H1 (cell line): ENCODE results near the gene DOCK11. TPM values are rescaled to one million over a fixed set of nuclear protein-coding genes. Genes with fewer than 3 reads are reported as not detected.

Source experiments
- CTCF ChIA-PET: fragments of 300-600 bp; sonication (Branson Sonifier 250); formaldehyde crosslinking; loops from one replicate; lab custom pipeline; 2021; ENCODE audit not compliant: partially characterized antibody; lab: Charles Lee
- POLR2A ChIA-PET: fragments of 300-600 bp; sonication (Branson Sonifier 250); formaldehyde crosslinking; loops from one replicate; lab custom pipeline; 2021; ENCODE audit warnings: inconsistent platforms; ENCODE audit not compliant: partially characterized antibody; lab: Charles Lee
- DNase-seq, 2 experiments: peaks; one replicate each; pipeline versions ENCODE4 v3.0.0 to v3.0.0-alpha.2; 2010 to 2022; ENCODE audit warnings: low spot score in 2 of 2, low read depth in 1 of 2, mixed read lengths in 1 of 2
- FAIRE-seq: peaks from 2 replicates; lab custom pipeline; 2011; peaks lifted over from hg19 to GRCh38; lab: Jason Lieb, UNC
- H2AFZ ChIP-seq: 2 replicates; pipeline ENCODE4 v1.8.1; 2012; ENCODE audit warnings: low read length, inconsistent platforms
- H2AK5ac ChIP-seq: 2 replicates; pipeline ENCODE4 v1.6.1; 2013; ENCODE audit warnings: low read depth, low read length
- H2BK120ac ChIP-seq: replicated peaks from 2 replicates; pipeline ENCODE3; 2013; ENCODE audit warnings: low read depth, low read length, inconsistent platforms
- H2BK12ac ChIP-seq: 2 replicates; pipeline ENCODE4 v1.6.1; 2013; ENCODE audit warnings: low read depth, low read length
- H2BK15ac ChIP-seq: 2 replicates; pipeline ENCODE4 v1.6.1; 2013; ENCODE audit warnings: low read length
- H2BK20ac ChIP-seq: 2 replicates; pipeline ENCODE4 v1.6.1; 2013; ENCODE audit warnings: low read length
- H2BK5ac ChIP-seq: 2 replicates; pipeline ENCODE4 v1.6.1; 2013; ENCODE audit warnings: low read depth, low read length
- H3K14ac ChIP-seq: 2 replicates; pipeline ENCODE4 v1.6.1; 2013; ENCODE audit warnings: inconsistent platforms; ENCODE audit not compliant: insufficient read length
- H3K18ac ChIP-seq: 2 replicates; pipeline ENCODE4 v1.6.1; 2013; ENCODE audit warnings: low read length; ENCODE audit errors: extremely low read depth
- H3K23ac ChIP-seq: 2 replicates; pipeline ENCODE4 v1.6.1; 2013; ENCODE audit warnings: inconsistent platforms; ENCODE audit not compliant: insufficient read length
- H3K23me2 ChIP-seq: 2 replicates; pipeline ENCODE4 v1.6.1; 2013; ENCODE audit warnings: low read depth, low read length
- H3K27ac ChIP-seq: 2 replicates; pipeline ENCODE4 v1.6.1; 2011; ENCODE audit warnings: low read depth, low read length, inconsistent platforms
- H3K27me3 ChIP-seq, 4 experiments: replicated peaks in 1 of 4; 1 replicate in 1 of 4; 2 replicates in 3 of 4; pipeline versions ENCODE4 v1.6.1 to v1.8.1; 2011 to 2013; ENCODE audit warnings: low read length in 3 of 4, mild to moderate bottlenecking in 3 of 4, inconsistent platforms in 2 of 4, mixed read lengths in 2 of 4, moderate library complexity in 1 of 4; ENCODE audit not compliant: control insufficient read depth in 3 of 4, insufficient read depth in 3 of 4; ENCODE audit errors: extremely low read depth in 1 of 4
- H3K36me3 ChIP-seq, 4 experiments: 2 replicates each; pipeline versions ENCODE4 v1.6.1 to v1.8.1; 2011 to 2013; ENCODE audit warnings: mild to moderate bottlenecking in 4 of 4, low read length in 3 of 4, moderate library complexity in 2 of 4, control low read depth in 1 of 4, inconsistent platforms in 1 of 4; ENCODE audit not compliant: insufficient read depth in 4 of 4, control insufficient read depth in 2 of 4
- H3K4ac ChIP-seq: replicated peaks from 2 replicates; pipeline ENCODE3; 2013; ENCODE audit warnings: low read length, low read depth, mixed read lengths, inconsistent platforms; ENCODE audit not compliant: insufficient read length
- H3K4me1 ChIP-seq, 4 experiments: replicated peaks in 1 of 4; 1 replicate in 1 of 4; 2 replicates in 3 of 4; pipeline versions ENCODE4 v1.6.1 to v1.8.1; 2011 to 2013; ENCODE audit warnings: low read length in 3 of 4, inconsistent platforms in 2 of 4, mixed read lengths in 1 of 4; ENCODE audit not compliant: insufficient read depth in 4 of 4, control insufficient read depth in 3 of 4
- H3K4me2 ChIP-seq, 2 experiments: 2 replicates each; pipeline versions ENCODE4 v1.6.1 to v1.8.1; 2011 to 2013; ENCODE audit warnings: low read depth in 2 of 2, low read length in 2 of 2, control low read depth in 1 of 2, inconsistent platforms in 1 of 2, mild to moderate bottlenecking in 1 of 2; ENCODE audit not compliant: insufficient read depth in 1 of 2
- H3K4me3 ChIP-seq, 4 experiments: fragments of 200-600, 300-600 bp in 1 of 4; sonication (generic), shearing (Covaris generic), sonication (Bioruptor Twin) in 1 of 4; 2 replicates each; pipeline versions ENCODE4 v1.5.1 to v1.8.1; 2011 to 2016; ENCODE audit warnings: low read length in 4 of 4, low read depth in 3 of 4, control low read depth in 2 of 4, inconsistent platforms in 2 of 4, mild to moderate bottlenecking in 2 of 4, mixed read lengths in 1 of 4, moderate library complexity in 1 of 4; ENCODE audit not compliant: insufficient read depth in 2 of 4; ENCODE audit errors: extremely low read depth in 1 of 4
- H3K56ac ChIP-seq: replicated peaks from 2 replicates; pipeline ENCODE3; 2013; ENCODE audit warnings: low read depth, mild to moderate bottlenecking, mixed read lengths, low read length, inconsistent platforms; ENCODE audit not compliant: insufficient read length
- H3K79me1 ChIP-seq: 2 replicates; pipeline ENCODE4 v1.6.1; 2013; ENCODE audit warnings: low read depth, low read length, control low read depth
- H3K79me2 ChIP-seq, 2 experiments: 2 replicates each; pipeline versions ENCODE4 v1.6.1 to v1.8.1; 2012 to 2013; ENCODE audit warnings: low read length in 2 of 2, mild to moderate bottlenecking in 2 of 2, inconsistent platforms in 1 of 2; ENCODE audit not compliant: insufficient read depth in 2 of 2, control insufficient read depth in 1 of 2
- H3K9ac ChIP-seq, 4 experiments: replicated peaks in 1 of 4; 1 replicate in 1 of 4; 2 replicates in 3 of 4; pipeline versions ENCODE4 v1.6.1 to v1.8.1; 2011 to 2013; ENCODE audit warnings: low read depth in 3 of 4, low read length in 3 of 4, control low read depth in 2 of 4, mild to moderate bottlenecking in 2 of 4, moderate library complexity in 2 of 4, inconsistent platforms in 1 of 4; ENCODE audit errors: extremely low read depth in 1 of 4
- H3K9me3 ChIP-seq, 2 experiments: 2 replicates each; pipeline versions ENCODE4 v1.6.1 to v1.8.1; 2012 to 2013; ENCODE audit warnings: mild to moderate bottlenecking in 2 of 2, moderate library complexity in 2 of 2, control low read depth in 1 of 2, inconsistent platforms in 1 of 2, low read depth in 1 of 2, low read length in 1 of 2, mixed read lengths in 1 of 2; ENCODE audit not compliant: insufficient read depth in 2 of 2
- H4K20me1 ChIP-seq, 2 experiments: replicated peaks in 1 of 2; 2 replicates each; pipeline versions ENCODE3 to v1.8.1; 2011 to 2013; ENCODE audit warnings: inconsistent platforms in 2 of 2, low read length in 2 of 2, mild to moderate bottlenecking in 1 of 2; ENCODE audit not compliant: insufficient read depth in 2 of 2, control insufficient read depth in 1 of 2
- H4K5ac ChIP-seq: 2 replicates; pipeline ENCODE4 v1.6.1; 2013; ENCODE audit warnings: low read length, low read depth, mixed read lengths, inconsistent platforms; ENCODE audit not compliant: insufficient read length
- H4K8ac ChIP-seq: 2 replicates; pipeline ENCODE4 v1.8.0; 2013; ENCODE audit warnings: mild to moderate bottlenecking, moderate library complexity, low read length, inconsistent platforms; ENCODE audit not compliant: insufficient read depth; ENCODE audit errors: extremely low read depth
- H4K91ac ChIP-seq: replicated peaks from 2 replicates; pipeline ENCODE3; 2013; ENCODE audit warnings: low read length, mixed read lengths, inconsistent platforms; ENCODE audit not compliant: insufficient read length
- CBX5 ChIP-seq: fragments of 300-800, 300-1000 bp; sonication (generic); IDR thresholded peaks from 2 replicates; pipeline ENCODE4 v1.7.1; 2016; ENCODE audit warnings: antibody characterized with exemption, low read length, low read depth
- CBX8 ChIP-seq: fragments of 300-800, 300-1000 bp; sonication (generic); IDR thresholded peaks from 2 replicates; pipeline ENCODE4 v1.7.1; 2016; ENCODE audit warnings: low read depth, low read length, borderline replicate concordance
- E2F6 ChIP-seq: IDR thresholded peaks from 2 replicates; pipeline ENCODE4 v1.6.1; 2012; ENCODE audit warnings: inconsistent platforms
- EGR1 ChIP-seq: IDR thresholded peaks from 2 replicates; pipeline ENCODE4 v1.6.1; 2011; ENCODE audit warnings: low read depth, low read length, borderline replicate concordance
- FOSL1 ChIP-seq: IDR thresholded peaks from 2 replicates; pipeline ENCODE4 v1.6.1; 2011; ENCODE audit warnings: mild to moderate bottlenecking, low read depth, low read length, moderate library complexity; ENCODE audit not compliant: insufficient read depth
- KDM1A ChIP-seq: fragments of 200-600, 300-600 bp; sonication (generic); IDR thresholded peaks from 2 replicates; pipeline ENCODE4 v1.7.1; 2016; ENCODE audit warnings: mild to moderate bottlenecking, low read length, borderline replicate concordance
- NRF1 ChIP-seq: IDR thresholded peaks from 2 replicates; pipeline ENCODE4 v1.6.1; 2011; ENCODE audit warnings: mild to moderate bottlenecking, low read depth, low read length, improper control_type of control experiment
- POLR2AphosphoS5 ChIP-seq: IDR thresholded peaks from 2 replicates; pipeline ENCODE4 v1.6.1; 2011; ENCODE audit warnings: low read depth, low read length
- SIN3A ChIP-seq, 2 experiments: IDR thresholded peaks in 1 of 2; conservative IDR thresholded peaks in 1 of 2; 2 replicates each; pipeline ENCODE4 v1.6.1; 2011 to 2012; ENCODE audit warnings: low read length in 2 of 2, improper control_type of control experiment in 1 of 2, low read depth in 1 of 2, mild to moderate bottlenecking in 1 of 2
- SP1 ChIP-seq: IDR thresholded peaks from 2 replicates; pipeline ENCODE4 v1.6.1; 2011; ENCODE audit warnings: low read depth, low read length
- SP4 ChIP-seq: IDR thresholded peaks from 2 replicates; pipeline ENCODE4 v1.6.1; 2012; ENCODE audit warnings: low read length, inconsistent platforms
- SUZ12 ChIP-seq: fragments of 200-600 bp; sonication (generic); IDR thresholded peaks from 2 replicates; pipeline ENCODE4 v1.6.1; 2012; ENCODE audit warnings: mild to moderate bottlenecking, inconsistent platforms, low read length, moderate library complexity, mixed read lengths
- TCF12 ChIP-seq: IDR thresholded peaks from 2 replicates; pipeline ENCODE4 v1.6.1; 2011; ENCODE audit warnings: low read depth, mild to moderate bottlenecking, low read length
- WGBS, 2 experiments: shearing (Covaris generic) in 1 of 2; methylation state at CpG; one replicate each; pipeline versions ENCODE4 v1.1.6 to v1.1.7; 2013 to 2015; ENCODE audit warnings: low lambda C conversion rate in 2 of 2, mixed read lengths in 2 of 2, inconsistent platforms in 1 of 2, low coverage in 1 of 2, missing lambda C conversion rate in 1 of 2; ENCODE audit not compliant: insufficient replicate concordance in 2 of 2, insufficient coverage in 1 of 2, insufficient read length in 1 of 2; ENCODE audit errors: extremely low coverage in 1 of 2, missing lambda C conversion rate in 1 of 2; 5-methylcytosine and 5-hydroxymethylcytosine counted together
- polyA plus RNA-seq, 7 experiments: library from polyadenylated mRNA; depleted of rRNA in 3 of 7; stranded (reverse) in 5 of 7; unstranded in 2 of 7; fragments of >200 nt in 5 of 7; fragments of 200-250 nt in 2 of 7; gene quantifications; 1 replicate in 5 of 7; 2 replicates in 1 of 7; 4 replicates in 1 of 7; pipeline versions ENCODE4 v1.2.1 to v1.2.3, GENCODE V29; 2011 to 2013; ENCODE audit warnings: missing spikeins in 2 of 7, mixed read lengths in 2 of 7
- total RNA-seq: library from RNA; stranded (reverse); fragmentation: NEBNext Ultra II Directional; extraction: Animal tissue kit (Norgen Biotek cat#: 25700); gene quantifications from 2 replicates; pipeline ENCODE4 v1.2.1, GENCODE V29; 2021
- TF ChIP-seq, protein P1 (sequence below): IDR thresholded peaks from 2 replicates; pipeline ENCODE4 v1.6.1; 2011; ENCODE audit warnings: low read depth, mild to moderate bottlenecking, low read length; ENCODE audit not compliant: insufficient read depth

The DOCK11 gene
- total and polyA plus RNA-seq, 2 of the 8 experiments (the other 6 are each of a cell fraction or from before 2014, with no cell fraction given), result 4.9 to 12.0 TPM

DNA sequence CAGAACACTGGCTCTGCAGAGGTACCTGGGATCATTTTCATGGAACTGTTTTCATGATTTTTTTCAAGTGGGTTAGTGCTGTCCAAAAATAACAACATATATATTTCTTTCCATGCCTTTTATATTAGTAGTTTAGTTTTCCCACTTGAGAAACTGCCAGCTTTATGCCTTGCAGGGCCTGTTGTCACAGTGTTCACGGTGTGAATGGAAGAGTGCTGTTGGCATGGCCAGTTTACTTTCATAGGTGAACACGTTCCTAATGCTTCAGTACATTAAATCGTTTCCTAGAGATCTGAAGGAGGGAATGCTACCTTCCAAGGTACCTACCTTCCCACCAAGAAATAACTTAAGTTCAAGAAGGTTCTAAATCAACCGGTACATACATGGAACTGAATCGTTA lies 12.6 kb downstream of the DOCK11 start:
- Histone ChIP-seq H2BK120ac (no peak overlapping the region), H2AFZ (no peak overlapping the region), H3K4ac (no peak overlapping the region), H3K36me3 (no peaks in the 10 kb centered on the region), H3K4me3 (no peak overlapping the region), H4K8ac (no peak overlapping the region), H2BK5ac (no peak overlapping the region), H3K9ac (no peak overlapping the region), H4K5ac (no peak overlapping the region), H2BK20ac (no peak overlapping the region), H2BK12ac (no peak overlapping the region), H2BK15ac (no peak overlapping the region), H3K14ac (no peak overlapping the region), H2AK5ac (no peak overlapping the region), H3K18ac (no peak overlapping the region), H3K23me2 (no peaks in the 10 kb centered on the region), H4K91ac (no peak overlapping the region), H3K9me3 (no peaks in the 10 kb centered on the region), H3K56ac (no peak overlapping the region), H3K4me2 (no peak overlapping the region), H3K23ac (no peak overlapping the region), H3K27me3 (no peaks in the 10 kb centered on the region), H3K79me1 (no peaks in the 10 kb centered on the region), H3K4me1 (no peaks in the 10 kb centered on the region; a peak in 1 of 7 replicates), H4K20me1 (no peaks in the 10 kb centered on the region), H3K27ac (no peak overlapping the region), H3K79me2 (no peaks in the 10 kb centered on the region)
- FAIRE-seq (no peak), DNase-seq (no peak)
- CTCF ChIA-PET, result interaction anchor here (2.0 kb wide), 1 partner anchor 9 kb away, joined by 4 read pairs; no protein-coding TSS in a partner anchor
- POLR2A ChIA-PET, result no interaction called here
- 96% methylated on average over 5 of the region's 5 CpGs; no CpG with 5 or more reads in 1 of the 2 experiments for WGBS, 2 experiments
- no peak for TF ChIP-seq FOSL1
- TF ChIP-seq SIN3A (conservative IDR thresholded peaks at IDR 0.05 in 1 of 2, IDR thresholded peaks at IDR 0.05 in 1 of 2; ENCODE audit: low read depth in 1 of 2, low read length in 2 of 2), result no peak
- TF ChIP-seq, protein P1, sequence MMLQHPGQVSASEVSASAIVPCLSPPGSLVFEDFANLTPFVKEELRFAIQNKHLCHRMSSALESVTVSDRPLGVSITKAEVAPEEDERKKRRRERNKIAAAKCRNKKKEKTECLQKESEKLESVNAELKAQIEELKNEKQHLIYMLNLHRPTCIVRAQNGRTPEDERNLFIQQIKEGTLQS, result no peak
- TF ChIP-seq KDM1A, result no peak
- no peak for TF ChIP-seq SUZ12
- TF ChIP-seq SP1, result no peak
- TF ChIP-seq CBX8, result no peak
- TF ChIP-seq POLR2AphosphoS5, result no peak
- no peak for TF ChIP-seq TCF12
- TF ChIP-seq CBX5, result no peak
- no peak for TF ChIP-seq SP4
- no peak for TF ChIP-seq EGR1
- TF ChIP-seq E2F6, result no peak
- TF ChIP-seq NRF1, result no peak
